ENCODE results near the gene HGD.
"Not testable (repeated sequence)": the region's sequence is repeated elsewhere in the genome, so short reads cannot be mapped to it uniquely, and the experiment has no call there.

DNA sequence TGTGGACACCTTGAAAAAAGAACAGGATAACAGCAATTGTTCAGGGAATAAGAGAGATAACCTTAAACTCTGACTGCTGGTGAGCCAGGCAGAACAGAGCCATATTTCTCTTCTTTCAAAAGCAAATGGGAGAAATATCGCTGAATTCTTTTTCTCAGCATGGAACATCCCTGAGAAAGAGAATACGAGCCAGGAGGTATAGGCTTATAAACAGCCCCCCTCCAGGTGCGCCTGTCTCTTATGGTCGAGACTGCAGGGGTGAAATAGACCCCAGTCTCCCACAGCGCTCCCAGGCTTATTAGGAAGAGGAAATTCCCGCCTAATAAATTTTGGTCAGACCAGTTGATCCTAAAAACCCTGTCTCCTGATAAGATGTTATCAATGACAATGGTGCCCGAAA, 4.8 kb downstream of the HGD start:
- TF ChIP-seq, protein P1, sequence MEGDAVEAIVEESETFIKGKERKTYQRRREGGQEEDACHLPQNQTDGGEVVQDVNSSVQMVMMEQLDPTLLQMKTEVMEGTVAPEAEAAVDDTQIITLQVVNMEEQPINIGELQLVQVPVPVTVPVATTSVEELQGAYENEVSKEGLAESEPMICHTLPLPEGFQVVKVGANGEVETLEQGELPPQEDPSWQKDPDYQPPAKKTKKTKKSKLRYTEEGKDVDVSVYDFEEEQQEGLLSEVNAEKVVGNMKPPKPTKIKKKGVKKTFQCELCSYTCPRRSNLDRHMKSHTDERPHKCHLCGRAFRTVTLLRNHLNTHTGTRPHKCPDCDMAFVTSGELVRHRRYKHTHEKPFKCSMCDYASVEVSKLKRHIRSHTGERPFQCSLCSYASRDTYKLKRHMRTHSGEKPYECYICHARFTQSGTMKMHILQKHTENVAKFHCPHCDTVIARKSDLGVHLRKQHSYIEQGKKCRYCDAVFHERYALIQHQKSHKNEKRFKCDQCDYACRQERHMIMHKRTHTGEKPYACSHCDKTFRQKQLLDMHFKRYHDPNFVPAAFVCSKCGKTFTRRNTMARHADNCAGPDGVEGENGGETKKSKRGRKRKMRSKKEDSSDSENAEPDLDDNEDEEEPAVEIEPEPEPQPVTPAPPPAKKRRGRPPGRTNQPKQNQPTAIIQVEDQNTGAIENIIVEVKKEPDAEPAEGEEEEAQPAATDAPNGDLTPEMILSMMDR (IDR thresholded peaks at IDR 0.05), result not testable (repeated sequence)
- TF ChIP-seq POLR2A (IDR thresholded peaks at IDR 0.05), result not testable (repeated sequence)
